Activated CD8-positive, alpha-beta T cell treated with anti-CD3 and anti-CD28 coated beads, Interleukin-2, amount 10 ng/mL, durations not matched to agents 7 days and 5 days (primary cell): ENCODE measurements around the gene PPP1R9A. TPM values are rescaled to one million over a fixed set of nuclear protein-coding genes. Genes with fewer than 3 reads are reported as not detected.

Source experiments
- ATAC-seq: fragments of 150-1000 bp; cut with Tn5 transposase; one replicate; pipeline ENCODE4 v1.10.0; 2021; ENCODE audit warnings: moderate library complexity
- CTCF ChIA-PET: fragments of 350-600 bp; sonication (Branson Sonifier 250); formaldehyde crosslinking; loops from one replicate; lab custom pipeline; 2021; ENCODE audit warnings: antibody characterized with exemption; lab: Charles Lee
- POLR2A ChIA-PET: fragments of 350-600 bp; sonication (Branson Sonifier 250); formaldehyde crosslinking; loops from one replicate; lab custom pipeline; 2021; ENCODE audit warnings: antibody characterized with exemption; lab: Charles Lee
- DNase-seq: peaks from one replicate; pipeline ENCODE4 v3.0.0-alpha.2; 2020
- H3K27ac Mint-ChIP-seq: one replicate; pipeline ENCODE4 v1.8.0; 2021; ENCODE audit warnings: mild to moderate bottlenecking, mixed read lengths
- H3K27me3 Mint-ChIP-seq: one replicate; pipeline ENCODE4 v1.8.0; 2021; ENCODE audit warnings: low read depth, mixed read lengths
- H3K36me3 Mint-ChIP-seq: one replicate; pipeline ENCODE4 v1.8.0; 2021; ENCODE audit warnings: low read depth, mixed read lengths
- H3K4me1 Mint-ChIP-seq: one replicate; pipeline ENCODE4 v1.8.0; 2021; ENCODE audit warnings: low read depth, mixed read lengths
- H3K4me3 Mint-ChIP-seq: one replicate; pipeline ENCODE4 v1.8.0; 2021; ENCODE audit warnings: mild to moderate bottlenecking, mixed read lengths
- H3K9me3 Mint-ChIP-seq: one replicate; pipeline ENCODE4 v1.8.0; 2022; ENCODE audit warnings: mixed read lengths; ENCODE audit not compliant: insufficient read depth
- total RNA-seq, 2 experiments: library from RNA; stranded (reverse); gene quantifications; one replicate each; pipeline ENCODE4 v1.2.3, GENCODE V29; 2021

Gene PPP1R9A
- total RNA-seq, 2 experiments from 2014 or later: not detected

DNA sequence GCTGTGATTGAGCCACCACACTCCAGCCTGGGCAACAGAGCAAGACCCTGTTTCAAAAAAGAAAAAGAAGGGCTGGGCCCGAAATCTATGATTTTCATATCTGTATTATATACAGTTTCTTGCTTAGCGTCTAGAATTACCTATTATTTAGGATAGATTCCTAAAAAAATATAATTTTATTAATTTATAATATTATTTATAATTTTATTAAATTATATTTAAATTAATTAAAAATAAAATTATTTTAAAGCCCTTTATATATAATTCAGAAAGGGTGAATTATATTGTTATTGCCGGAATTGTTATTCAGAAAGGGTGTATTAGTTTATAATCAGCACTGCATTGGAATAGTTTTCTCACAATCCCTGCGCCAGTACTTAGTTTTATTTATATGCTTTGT, 14.5 kb downstream of the PPP1R9A start:
- ATAC-seq: no peak
- POLR2A ChIA-PET: no interaction called here

DNA sequence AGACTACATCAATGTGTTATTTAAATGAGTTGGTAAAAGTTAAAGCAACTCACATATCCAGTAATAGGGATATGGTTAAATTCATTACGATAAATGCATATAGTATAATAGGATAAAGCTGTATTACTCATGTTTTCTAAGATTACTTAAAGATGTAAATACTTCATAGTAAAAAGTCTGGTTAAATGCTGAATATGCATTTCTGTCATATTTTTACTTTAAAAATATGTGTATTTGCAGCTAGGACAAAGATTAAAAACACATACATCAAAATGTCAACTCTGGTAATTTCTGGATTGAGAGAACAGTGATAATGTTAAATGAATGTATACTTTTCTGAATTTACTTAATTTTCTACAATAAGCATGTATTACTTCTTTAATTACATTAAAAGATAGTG, 15.1 kb downstream of the PPP1R9A start:
- no peak for DNase-seq
- H3K27me3 Mint-ChIP-seq: no peaks in the 10 kb centered on the region
- no peaks in the 10 kb centered on the region for H3K4me1 Mint-ChIP-seq
- ATAC-seq: no peak
- no peak overlapping the region for H3K27ac Mint-ChIP-seq
- H3K36me3 Mint-ChIP-seq: no peaks in the 10 kb centered on the region
- no peaks in the 10 kb centered on the region for H3K9me3 Mint-ChIP-seq
- POLR2A ChIA-PET: no interaction called here
- H3K4me3 Mint-ChIP-seq: no peak overlapping the region
- CTCF ChIA-PET: no interaction called here

More for the DNA sequence above, 14.5 kb downstream of the PPP1R9A start:
- CTCF ChIA-PET: no interaction called here
- no peaks in the 10 kb centered on the region for H3K27me3 Mint-ChIP-seq
- no peak overlapping the region for H3K27ac Mint-ChIP-seq
- no peaks in the 10 kb centered on the region for H3K36me3 Mint-ChIP-seq
- H3K4me1 Mint-ChIP-seq: no peaks in the 10 kb centered on the region
- no peaks in the 10 kb centered on the region for H3K9me3 Mint-ChIP-seq
- DNase-seq: no peak
- H3K4me3 Mint-ChIP-seq: no peak overlapping the region

DNA sequence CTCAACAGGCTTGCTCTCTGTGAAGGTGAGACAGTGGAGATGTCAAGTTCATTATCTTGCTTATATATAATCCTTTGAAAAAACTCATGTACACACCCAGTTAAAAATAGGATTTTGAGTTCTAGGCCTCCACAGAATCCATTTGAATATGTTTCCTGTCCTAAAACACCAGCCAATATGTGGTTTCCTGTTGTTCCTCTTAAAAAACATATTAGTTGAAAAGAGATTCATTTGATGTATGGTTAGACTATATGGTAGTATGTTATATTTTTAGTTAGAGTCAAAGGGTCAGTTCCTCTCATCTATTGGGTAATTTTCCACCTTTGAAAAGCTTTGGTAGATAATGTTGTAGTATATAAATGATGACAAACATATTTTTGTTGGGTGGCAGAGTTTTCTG, 16.0 kb downstream of the PPP1R9A start:
- ATAC-seq (no peak), DNase-seq (no peak)
- H3K9me3 Mint-ChIP-seq: no peaks in the 10 kb centered on the region
- H3K27ac Mint-ChIP-seq: no peak overlapping the region
- no peaks in the 10 kb centered on the region for H3K4me1 Mint-ChIP-seq
- no peak overlapping the region for H3K4me3 Mint-ChIP-seq
- no peaks in the 10 kb centered on the region for H3K36me3 Mint-ChIP-seq
- CTCF ChIA-PET: no interaction called here
- H3K27me3 Mint-ChIP-seq: no peaks in the 10 kb centered on the region
- POLR2A ChIA-PET: no interaction called here

DNA sequence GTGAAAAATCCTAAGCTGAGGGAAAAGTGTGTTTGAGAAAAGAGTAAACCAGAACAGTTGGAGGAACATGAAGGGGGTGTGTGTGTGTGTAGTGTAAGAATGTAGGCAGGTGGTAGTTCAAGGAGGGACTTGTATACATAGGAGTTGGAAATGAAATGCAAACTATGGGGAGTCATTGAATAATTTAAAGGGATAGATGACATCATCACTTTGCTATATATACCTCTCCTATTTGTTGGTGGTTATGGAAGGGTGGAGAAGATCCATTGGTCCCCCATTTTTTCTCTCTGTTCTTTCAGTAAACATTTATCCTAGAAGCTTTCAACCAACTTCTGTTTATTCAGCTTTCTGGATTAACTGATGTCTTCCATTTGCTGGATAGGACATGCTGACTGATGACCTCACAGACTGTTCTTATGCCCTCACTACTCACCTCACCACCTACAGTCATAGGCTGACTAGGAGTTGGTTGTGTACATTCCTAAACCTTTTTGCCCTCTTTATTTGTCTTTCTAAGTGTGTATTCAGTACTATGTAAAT, 20.8 kb downstream of the PPP1R9A start:
- no peak for DNase-seq
- no peak for ATAC-seq
- no peaks in the 10 kb centered on the region for H3K36me3 Mint-ChIP-seq
- H3K9me3 Mint-ChIP-seq: no peaks in the 10 kb centered on the region
- ChIA-PET POLR2A (no interaction called here), CTCF (no interaction called here)
- H3K27me3 Mint-ChIP-seq: no peaks in the 10 kb centered on the region
- H3K4me3 Mint-ChIP-seq: no peak overlapping the region
- H3K4me1 Mint-ChIP-seq: no peaks in the 10 kb centered on the region
- H3K27ac Mint-ChIP-seq: no peak overlapping the region

DNA sequence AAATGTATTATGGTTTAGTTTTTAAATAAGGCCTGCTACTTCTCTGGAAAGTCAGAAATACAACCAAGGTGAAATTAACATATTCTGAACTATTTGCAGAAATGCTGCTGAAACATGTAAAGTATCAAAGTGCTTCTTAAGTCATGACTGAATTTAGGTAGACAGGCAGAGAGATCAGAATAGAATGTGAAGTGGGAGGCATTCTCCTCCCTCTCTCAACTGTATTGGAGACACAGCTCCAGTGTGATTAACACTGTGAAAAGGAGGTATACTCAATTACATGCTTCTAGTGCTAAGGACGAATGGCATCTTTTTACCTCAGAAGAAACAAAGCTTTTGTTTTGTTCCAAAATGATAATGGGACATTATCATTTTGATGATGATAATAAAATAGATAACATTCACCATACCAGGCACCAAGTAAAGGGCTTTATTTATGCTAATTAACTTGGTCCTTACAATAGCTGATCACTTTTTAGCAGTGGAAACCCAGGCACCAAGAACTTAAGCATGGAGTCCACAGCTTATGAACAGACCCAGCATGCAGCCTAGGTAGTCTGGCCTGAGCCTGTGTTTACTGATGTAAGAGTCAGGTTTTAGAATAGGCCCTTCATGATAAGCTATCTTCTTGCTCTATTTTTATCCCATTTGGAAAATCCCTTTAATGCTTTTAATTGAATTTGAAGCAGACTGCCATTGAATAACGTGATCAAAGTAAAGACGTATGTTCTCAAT, 26.0 kb downstream of the PPP1R9A start:
- no peaks in the 10 kb centered on the region for H3K9me3 Mint-ChIP-seq
- H3K27ac Mint-ChIP-seq: no peak overlapping the region
- H3K4me1 Mint-ChIP-seq: no peaks in the 10 kb centered on the region
- ChIA-PET CTCF (no interaction called here), POLR2A (no interaction called here)
- no peaks in the 10 kb centered on the region for H3K36me3 Mint-ChIP-seq
- no peak overlapping the region for H3K4me3 Mint-ChIP-seq
- H3K27me3 Mint-ChIP-seq: no peaks in the 10 kb centered on the region
- DNase-seq (no peak), ATAC-seq (no peak)

DNA sequence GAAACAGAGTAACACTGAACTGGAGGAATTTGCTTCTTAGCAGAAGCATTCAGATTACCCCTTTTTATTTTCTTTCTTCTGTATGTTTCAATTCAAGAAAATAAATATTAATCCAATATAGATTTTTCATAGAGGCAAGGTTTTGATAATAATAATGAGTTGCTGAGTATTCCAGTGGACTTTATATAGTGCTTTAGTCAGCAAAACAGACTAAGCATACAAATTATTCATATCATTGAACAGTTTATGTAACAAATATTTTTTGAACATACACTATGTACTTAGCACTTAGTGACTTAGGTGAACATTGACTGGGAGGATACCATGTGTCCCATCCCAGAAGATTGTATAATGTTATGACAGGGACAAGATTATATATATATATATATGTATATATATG, 32.0 kb downstream of the PPP1R9A start:
- H3K4me3 Mint-ChIP-seq: no peak overlapping the region
- no peaks in the 10 kb centered on the region for H3K27me3 Mint-ChIP-seq
- ChIA-PET POLR2A (no interaction called here), CTCF (no interaction called here)
- DNase-seq (no peak), ATAC-seq (no peak)
- no peak overlapping the region for H3K27ac Mint-ChIP-seq
- no peaks in the 10 kb centered on the region for H3K9me3 Mint-ChIP-seq
- H3K36me3 Mint-ChIP-seq: no peaks in the 10 kb centered on the region
- no peaks in the 10 kb centered on the region for H3K4me1 Mint-ChIP-seq

DNA sequence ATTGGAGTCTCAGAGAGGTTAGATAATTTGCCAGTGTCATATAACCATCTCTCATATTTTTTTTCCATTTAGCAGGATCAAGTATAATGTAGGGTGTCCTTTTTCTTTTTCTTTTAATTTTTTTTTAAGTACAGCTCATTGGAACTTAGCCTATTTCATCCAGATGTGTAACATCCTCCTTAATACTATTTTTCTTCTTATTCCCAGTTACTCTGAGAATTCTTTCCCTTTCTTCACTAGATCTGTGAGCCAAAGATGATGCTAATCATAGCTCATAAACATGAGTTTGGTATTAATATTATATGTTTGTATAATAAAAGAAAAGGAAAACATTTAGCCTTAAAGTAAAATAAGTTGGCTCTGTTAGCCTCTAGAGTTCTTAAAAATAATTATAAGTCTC, 32.8 kb downstream of the PPP1R9A start:
- Mint-ChIP-seq H3K27me3 (no peaks in the 10 kb centered on the region), H3K4me3 (no peak overlapping the region), H3K27ac (no peak overlapping the region), H3K36me3 (no peaks in the 10 kb centered on the region), H3K9me3 (no peaks in the 10 kb centered on the region), H3K4me1 (no peaks in the 10 kb centered on the region)
- no peak for ATAC-seq
- CTCF ChIA-PET: no interaction called here
- POLR2A ChIA-PET: no interaction called here
- DNase-seq: no peak

DNA sequence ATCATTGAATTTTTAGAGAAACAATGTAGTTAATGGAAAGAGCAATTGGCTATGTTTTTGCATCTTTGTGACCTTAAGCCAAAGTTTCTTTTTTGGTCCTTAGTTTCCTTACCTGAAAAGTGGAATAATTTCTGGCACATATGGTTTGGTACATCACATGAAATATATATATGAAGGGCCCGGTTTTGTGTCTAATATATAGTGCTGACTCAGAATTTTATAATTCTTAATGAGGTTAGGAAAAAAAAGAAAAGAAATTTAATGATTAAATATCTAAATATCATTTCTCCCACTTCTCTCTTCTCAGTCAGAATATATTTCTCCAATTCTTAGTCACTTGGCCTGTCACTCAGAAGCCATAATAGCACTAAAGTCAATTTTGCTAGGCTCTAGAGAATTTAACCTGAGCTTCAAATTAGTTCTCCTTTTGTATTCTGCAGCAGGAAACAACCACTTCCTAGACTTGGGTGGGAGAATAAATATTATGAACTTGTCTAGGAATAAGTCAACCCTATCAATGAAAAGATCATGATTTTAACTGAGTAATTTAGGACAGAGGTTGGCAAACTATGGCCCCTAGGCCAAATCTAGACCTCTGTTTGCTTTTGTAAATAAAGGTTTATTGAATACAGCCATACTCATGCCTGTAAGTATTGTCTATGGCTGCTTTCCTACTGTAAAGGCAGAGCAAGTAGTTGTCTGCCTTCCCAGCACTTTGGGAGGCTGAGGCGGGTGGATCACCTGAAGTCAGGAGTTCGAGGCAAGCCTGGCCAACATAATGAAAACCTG, 34.6 kb downstream of the PPP1R9A start:
- ATAC-seq: no peak
- CTCF ChIA-PET: no interaction called here
- no peaks in the 10 kb centered on the region for H3K9me3 Mint-ChIP-seq
- H3K4me3 Mint-ChIP-seq: no peak overlapping the region
- H3K36me3 Mint-ChIP-seq: no peaks in the 10 kb centered on the region
- no peak for DNase-seq
- H3K27me3 Mint-ChIP-seq: no peaks in the 10 kb centered on the region
- POLR2A ChIA-PET: no interaction called here
- no peaks in the 10 kb centered on the region for H3K4me1 Mint-ChIP-seq
- H3K27ac Mint-ChIP-seq: no peak overlapping the region

DNA sequence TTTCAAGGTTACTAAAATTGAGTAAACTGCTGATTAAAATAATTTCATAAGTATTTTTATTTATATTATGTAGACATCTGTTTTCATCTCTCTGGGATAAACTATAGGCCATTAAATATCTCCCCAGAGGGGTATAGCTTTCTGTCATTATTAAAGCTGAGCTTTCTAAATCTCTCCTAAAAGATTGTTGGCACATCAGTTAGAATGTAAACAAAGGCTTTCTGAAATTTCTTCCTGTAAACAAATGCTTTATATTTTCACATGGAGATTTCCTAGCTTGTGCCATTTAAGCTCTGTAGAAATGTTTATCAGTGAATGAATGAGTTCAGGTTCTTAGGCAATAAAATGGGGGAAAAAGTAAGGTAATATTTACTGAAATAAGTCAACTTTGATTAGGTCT, 35.7 kb downstream of the PPP1R9A start:
- no peak overlapping the region for H3K27ac Mint-ChIP-seq
- H3K27me3 Mint-ChIP-seq: no peaks in the 10 kb centered on the region
- H3K4me3 Mint-ChIP-seq: no peak overlapping the region
- DNase-seq (no peak), ATAC-seq (no peak)
- POLR2A ChIA-PET: no interaction called here
- H3K9me3 Mint-ChIP-seq: no peaks in the 10 kb centered on the region
- H3K4me1 Mint-ChIP-seq: no peaks in the 10 kb centered on the region
- CTCF ChIA-PET: no interaction called here
- no peaks in the 10 kb centered on the region for H3K36me3 Mint-ChIP-seq

DNA sequence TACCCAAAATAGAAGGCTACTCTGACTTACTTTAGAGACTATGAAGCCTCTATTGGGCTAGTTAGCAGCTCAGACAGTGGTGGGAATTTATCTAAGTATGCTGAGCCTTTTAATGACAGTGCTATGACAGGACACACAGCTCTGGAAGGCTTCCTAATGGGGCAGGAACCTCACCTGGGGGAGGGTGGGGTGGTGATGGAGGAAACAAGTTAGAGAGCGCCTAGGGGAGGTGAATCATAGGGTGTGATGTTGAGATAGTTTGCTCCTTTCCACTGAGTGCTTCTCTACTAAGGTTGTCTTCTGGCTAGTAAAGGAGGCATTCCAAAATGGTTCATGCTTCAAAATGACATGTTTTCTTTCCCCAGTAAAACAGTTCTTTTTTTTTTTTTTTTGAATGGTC, 42.1 kb downstream of the PPP1R9A start:
- ATAC-seq (no peak), DNase-seq (no peak)
- CTCF ChIA-PET: no interaction called here
- Mint-ChIP-seq H3K27ac (no peak overlapping the region), H3K4me1 (no peaks in the 10 kb centered on the region), H3K27me3 (no peaks in the 10 kb centered on the region), H3K36me3 (no peaks in the 10 kb centered on the region), H3K4me3 (no peak overlapping the region), H3K9me3 (no peaks in the 10 kb centered on the region)
- POLR2A ChIA-PET: no interaction called here

DNA sequence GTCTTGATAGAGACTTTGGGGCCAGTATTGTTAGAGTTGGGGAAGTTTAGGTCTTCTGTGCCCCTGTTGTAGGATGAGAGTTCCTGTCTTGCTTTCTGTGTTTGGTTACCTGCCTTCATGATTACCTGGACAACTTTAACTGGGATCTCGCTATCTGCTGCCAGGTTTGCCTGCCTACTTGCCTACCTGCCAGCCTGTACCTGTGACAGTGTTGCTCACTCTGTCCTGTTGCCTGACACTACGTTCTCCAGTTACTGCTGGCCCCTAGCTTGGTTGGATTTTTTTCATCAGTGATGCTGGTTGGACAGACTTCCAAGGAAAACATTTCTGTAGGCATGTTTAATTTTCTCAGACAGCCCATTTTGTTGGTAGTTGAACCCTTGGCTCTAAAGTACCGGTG, 48.4 kb downstream of the PPP1R9A start:
- Mint-ChIP-seq H3K27me3 (no peaks in the 10 kb centered on the region), H3K36me3 (no peaks in the 10 kb centered on the region), H3K4me3 (no peak overlapping the region), H3K27ac (no peak overlapping the region), H3K4me1 (no peaks in the 10 kb centered on the region), H3K9me3 (no peaks in the 10 kb centered on the region)
- CTCF ChIA-PET: no interaction called here
- no peak for DNase-seq
- POLR2A ChIA-PET: no interaction called here
- ATAC-seq: no peak

DNA sequence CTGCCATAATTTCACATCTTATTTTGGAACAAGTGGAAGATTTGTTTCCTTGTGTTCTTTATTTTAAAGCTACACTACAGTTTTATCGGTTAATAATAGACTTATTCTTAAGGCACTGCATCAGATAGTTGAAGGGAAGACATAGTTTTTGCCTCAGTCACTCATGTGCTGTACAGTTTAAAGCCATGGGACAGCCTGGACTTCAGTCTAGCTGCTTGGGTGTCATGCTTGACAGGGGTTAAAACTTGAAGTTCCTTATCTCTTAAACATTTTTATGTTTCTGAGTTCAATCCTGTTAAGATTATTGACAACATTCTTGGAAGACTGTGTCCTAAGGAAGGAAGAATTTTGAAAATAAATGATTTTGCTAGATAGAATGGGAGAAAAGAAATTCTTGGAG, 49.7 kb downstream of the PPP1R9A start:
- ChIA-PET POLR2A (no interaction called here), CTCF (no interaction called here)
- no peak overlapping the region for H3K4me3 Mint-ChIP-seq
- no peaks in the 10 kb centered on the region for H3K9me3 Mint-ChIP-seq
- DNase-seq (no peak), ATAC-seq (no peak)
- no peaks in the 10 kb centered on the region for H3K36me3 Mint-ChIP-seq
- H3K4me1 Mint-ChIP-seq: no peaks in the 10 kb centered on the region
- H3K27me3 Mint-ChIP-seq: no peaks in the 10 kb centered on the region
- H3K27ac Mint-ChIP-seq: no peak overlapping the region
